HG02973 (cell line): ENCODE data around the gene PRSS53.
"Not testable (repeated sequence)": the region's sequence is repeated elsewhere in the genome, so short reads cannot be mapped to it uniquely, and the experiment has no call there.

Experiments
- ATAC-seq: cut with Tn5 transposase; IDR thresholded peaks from one replicate; pipeline ENCODE4 v1.9.1; 2021; ENCODE audit warnings: moderate library complexity; ENCODE audit not compliant: unreplicated experiment

The PRSS53 gene

GRCh38 chr16:31118223-31119155 is 29.7 kb upstream of the PRSS53 start:
- ATAC-seq = no peak

DNA sequence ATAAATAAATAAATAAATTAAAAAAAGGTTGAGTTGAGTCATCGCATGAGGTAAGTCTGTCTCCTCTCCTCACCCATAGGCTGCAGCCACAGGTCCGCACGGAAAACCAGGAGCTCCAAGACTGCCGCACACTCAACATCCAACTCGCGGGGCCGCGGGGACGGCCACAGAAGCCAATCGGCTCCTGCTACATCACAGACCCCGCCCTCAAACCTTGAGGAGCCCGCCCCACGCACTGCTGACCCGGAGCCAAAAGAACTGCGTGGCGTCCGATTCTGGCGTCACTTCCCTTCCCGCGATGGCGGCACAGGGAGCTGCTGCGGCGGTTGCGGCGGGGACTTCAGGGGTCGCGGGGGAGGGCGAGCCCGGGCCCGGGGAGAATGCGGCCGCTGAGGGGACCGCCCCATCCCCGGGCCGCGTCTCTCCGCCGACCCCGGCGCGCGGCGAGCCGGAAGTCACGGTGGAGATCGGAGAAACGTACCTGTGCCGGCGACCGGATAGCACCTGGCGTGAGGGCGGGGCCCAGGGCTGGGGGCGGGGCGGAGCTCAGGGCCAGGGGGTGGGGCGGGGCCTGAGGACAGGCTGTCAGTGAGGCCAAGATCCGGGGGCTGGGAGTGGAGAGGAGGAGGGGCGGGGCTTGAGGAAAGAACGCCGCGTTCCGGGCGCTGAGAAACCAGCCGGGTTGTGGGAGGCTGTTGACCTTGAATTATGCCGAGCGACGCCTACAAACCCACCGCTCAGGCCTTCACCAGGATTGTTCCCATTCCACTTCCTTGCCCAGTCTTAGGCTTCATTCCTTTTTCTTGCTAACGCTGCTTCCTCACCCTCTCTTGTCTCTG is 28.9 kb upstream of the PRSS53 start, which contains the start of gene KAT8:
KAT8 (plus strand) TSS at position 281 of the 839 bp plus-strand sequence; CDS start at position 299, 18 bp downstream.
- ATAC-seq = peak; percentile 79

DNA sequence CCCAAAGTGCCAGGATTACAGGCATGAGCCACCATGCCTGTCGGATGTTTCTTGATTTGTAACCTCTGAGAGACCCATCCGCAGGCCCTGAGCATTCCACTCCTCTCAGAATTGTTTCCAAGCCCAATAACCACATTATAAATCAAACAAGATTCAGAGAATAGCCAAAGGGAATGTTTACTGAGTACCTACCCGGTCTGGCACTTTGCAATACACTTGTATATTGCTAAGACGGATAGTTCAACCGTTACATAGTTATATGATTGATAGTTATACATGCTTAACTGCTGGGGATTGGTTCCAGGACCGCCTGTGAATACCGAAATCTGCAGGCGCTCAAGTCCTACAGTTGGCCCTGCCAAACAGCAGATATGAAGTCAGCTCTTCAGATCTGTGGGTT is 25.7 kb upstream of the PRSS53 start:
- ATAC-seq = no peak

GRCh38 chr16:31113121-31114120 is 24.7 kb upstream of the PRSS53 start:
- ATAC-seq = no peak

GRCh38 chr16:31112711-31113110 is 24.0 kb upstream of the PRSS53 start:
- no peak for ATAC-seq

GRCh38 chr16:31111881-31112466 is 23.2 kb upstream of the PRSS53 start:
- ATAC-seq = no peak

GRCh38 chr16:31110106-31111034 is 21.6 kb upstream of the PRSS53 start:
- ATAC-seq = no peak

DNA sequence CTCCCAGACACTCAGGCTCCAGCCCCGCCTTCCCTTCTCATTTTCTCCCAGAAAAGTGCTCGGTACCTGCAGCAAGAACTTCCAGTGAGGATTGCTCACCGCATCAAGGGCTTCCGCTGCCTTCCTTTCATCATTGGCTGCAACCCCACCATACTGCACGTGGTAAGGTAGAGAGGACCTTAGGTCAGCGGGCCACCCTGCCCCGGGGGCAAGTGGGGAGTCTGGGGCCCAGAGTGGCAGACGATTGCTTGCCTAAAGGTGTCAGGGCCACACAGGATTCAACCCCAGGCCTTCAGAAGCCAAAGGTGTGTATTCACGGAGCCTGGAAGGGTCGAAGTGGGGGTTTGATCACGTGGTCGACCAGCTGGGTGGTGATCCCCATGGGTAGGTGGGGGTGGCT is 20.9 kb upstream of the PRSS53 start:
- no peak for ATAC-seq

DNA sequence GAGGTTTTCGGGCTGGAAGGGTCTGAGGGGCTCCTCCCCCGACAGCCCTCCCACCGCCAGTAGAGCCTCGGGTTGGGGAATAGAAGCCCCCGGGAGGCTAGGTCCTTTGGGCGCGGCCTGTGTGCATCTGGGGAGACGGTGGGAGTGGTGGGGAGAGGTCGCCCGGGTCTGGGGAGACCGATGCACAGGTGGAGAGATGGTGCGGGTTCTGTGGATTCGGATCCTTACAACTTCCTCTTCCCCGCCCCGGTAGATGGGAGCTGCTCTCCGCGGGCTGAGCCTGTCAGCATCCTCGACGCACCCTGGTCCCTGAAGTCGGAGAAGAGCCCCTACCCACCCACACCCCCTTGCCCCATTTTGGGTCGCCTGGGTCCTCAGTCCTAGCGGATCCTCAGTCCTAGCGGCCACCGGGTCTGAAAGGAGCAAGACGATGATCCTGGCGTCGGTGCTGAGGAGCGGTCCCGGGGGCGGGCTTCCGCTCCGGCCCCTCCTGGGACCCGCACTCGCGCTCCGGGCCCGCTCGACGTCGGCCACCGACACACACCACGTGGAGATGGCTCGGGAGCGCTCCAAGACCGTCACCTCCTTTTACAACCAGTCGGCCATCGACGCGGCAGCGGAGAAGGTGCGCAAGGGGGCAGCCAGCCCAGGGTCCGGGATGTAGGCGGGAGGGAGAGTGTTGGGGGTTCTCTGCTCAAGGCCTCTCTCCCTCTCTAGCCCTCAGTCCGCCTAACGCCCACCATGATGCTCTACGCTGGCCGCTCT is 20.2 kb upstream of the PRSS53 start:
- ATAC-seq = no peak

GRCh38 chr16:31108035-31108793 is 19.5 kb upstream of the PRSS53 start, which contains the start of gene BCKDK:
Gene BCKDK (plus strand): TSS chr16:31108386. CDS start chr16:31109224, 838 bp downstream.
- ATAC-seq = peak; percentile 76

- ATAC-seq = peak; percentile 40
These were observed 18.7 kb upstream of the PRSS53 start for GRCh38 chr16:31107465-31107867.

DNA sequence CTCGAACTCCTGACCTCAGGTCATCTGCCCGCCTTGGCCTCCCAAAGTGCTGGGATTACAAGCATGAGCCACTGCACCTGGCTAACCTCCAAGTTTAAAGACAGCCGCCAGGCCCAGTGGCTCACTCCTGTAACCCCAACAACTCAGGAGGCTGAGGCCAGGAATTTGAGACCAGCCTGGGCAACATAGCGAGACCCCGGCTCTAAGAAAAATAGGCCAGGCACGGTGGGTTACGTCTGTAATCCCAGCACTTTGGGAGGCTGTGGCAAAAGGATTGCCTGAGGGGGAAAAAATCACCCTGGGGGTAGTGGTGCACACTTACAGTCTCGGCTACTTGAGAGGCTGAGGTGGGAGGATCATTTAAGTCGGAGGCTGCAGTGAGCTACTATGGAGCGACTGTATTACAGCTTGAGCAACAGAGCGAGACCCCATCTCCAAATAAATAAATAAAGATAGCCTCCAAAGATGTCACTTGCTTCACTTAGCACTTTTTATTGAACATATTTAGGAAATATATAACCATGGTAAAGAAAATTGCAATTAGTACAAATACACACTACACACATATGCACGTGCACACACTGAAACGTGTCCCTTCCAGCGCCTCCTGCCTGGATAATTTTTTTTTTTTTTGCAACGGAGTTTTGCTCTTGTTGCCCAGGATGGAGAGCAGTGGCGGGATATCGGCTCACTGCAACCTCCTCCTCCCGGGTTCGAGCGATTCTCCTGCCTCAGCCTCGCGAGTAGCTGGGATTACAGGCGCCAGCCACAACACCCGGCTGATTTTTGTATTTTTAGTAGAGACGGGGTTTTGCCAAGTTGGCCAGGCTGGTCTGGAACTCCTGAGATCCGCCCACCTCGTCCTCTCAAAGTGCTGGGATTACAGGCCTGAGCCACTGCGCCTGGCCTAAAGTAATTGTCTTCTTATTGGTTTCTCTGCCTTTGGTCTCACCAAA is 18.0 kb upstream of the PRSS53 start:
- no peak for ATAC-seq

DNA sequence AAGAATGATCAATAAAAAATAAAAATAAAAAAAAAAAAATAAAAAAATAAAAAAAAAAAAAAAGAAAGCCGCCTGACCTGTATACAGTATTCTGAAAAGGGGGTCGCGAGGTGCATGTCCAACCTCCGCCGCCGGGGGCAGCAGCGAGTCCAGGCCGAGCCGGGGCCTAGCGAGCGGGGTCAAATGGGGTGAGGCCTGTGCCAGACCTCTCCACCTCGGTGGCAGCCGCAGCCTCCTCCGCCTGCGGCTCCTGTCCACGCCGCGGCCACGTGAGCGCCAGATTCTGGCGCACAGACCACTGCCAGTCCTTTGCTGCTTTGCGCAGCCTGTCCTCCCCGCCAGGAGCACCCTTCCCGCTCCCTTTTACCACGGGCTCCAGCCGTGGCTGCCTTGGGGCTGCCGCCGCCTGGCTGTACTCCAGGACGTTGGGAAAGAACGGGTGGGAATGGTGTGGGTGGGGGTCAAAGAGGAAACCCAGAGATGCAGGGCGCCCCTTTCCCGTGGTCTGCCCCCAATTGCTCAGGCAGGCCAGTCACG is 17.0 kb upstream of the PRSS53 start:
- ATAC-seq = no peak

DNA sequence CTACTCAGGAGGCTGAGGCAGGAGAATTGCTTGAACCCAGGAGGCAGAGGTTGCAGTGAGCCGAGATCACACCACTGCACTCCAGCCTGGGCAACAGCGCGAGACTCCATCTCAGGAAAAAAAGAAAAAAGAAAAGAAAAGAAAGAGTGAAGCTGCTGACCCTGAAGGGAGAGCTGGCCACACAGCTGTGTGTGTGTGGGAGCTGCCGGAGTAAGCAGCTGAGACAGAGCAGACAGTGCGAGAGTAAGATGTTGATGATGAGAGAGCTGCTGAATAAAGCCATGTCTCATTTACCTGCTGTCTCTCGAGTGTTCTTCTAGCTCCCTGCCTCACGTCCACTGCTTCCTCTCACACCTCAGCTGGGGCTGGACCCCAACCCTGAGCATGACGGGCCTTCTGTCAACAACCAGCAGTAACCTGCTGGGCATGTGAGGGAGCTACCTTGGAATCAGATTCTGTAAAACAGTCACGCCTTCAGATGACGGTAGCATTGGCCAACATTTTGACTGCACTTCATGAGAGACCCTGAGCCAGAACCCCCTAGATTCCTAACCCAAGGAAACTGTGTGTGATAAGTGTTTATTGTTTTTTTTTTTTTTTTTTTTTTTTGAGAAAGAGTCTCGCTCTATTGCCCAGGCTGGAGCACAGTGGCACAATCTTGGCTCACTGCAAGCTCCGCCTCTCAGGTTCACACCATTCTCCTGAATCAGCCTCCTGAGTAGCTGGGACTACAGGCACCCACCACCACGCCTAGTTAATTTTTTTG is 12.3 kb upstream of the PRSS53 start:
- ATAC-seq = not testable (repeated sequence)
